ENCODE data around the gene MORN1.

GRCh38 chr1:2310332-2311183 lies 80.8 kb downstream of the MORN1 start:
- TF ChIP-seq CTCF (IDR thresholded peaks at IDR 0.05; ENCODE audit: insufficient read depth, low read length, poor library complexity, severe bottlenecking) (no peak), EZH2phosphoT487 (conservative IDR thresholded peaks at IDR 0.05; ENCODE audit: low read length) (no peak)
